ENCODE measurements around the gene DMRT2. TPM values are rescaled to one million over a fixed set of nuclear protein-coding genes. Genes with fewer than 3 reads are reported as not detected.

The DMRT2 gene
- total and polyA plus RNA-seq, 12 donors, result 0.03 to 0.30 (median 0.23) TPM; not detected in 5

DNA sequence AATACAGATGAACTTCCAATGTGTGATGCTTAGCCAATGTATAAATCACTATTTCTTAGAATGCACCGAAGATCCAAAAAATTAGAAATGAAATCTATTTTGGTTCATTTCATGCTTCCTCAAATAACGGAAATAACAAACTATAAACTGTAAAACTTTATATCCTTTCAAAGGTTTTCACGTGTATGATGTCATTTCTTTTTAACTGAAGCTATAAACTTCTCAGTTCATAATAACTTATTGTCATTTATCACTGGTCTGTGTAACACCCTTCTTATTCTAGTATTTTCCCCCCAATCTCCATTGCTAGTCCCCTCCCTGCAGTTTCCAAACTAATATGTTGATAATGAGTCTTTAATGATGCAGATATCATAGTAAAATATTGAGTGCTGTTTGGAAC is 36.4 kb downstream of the DMRT2 start:
- TF ChIP-seq, protein P1, sequence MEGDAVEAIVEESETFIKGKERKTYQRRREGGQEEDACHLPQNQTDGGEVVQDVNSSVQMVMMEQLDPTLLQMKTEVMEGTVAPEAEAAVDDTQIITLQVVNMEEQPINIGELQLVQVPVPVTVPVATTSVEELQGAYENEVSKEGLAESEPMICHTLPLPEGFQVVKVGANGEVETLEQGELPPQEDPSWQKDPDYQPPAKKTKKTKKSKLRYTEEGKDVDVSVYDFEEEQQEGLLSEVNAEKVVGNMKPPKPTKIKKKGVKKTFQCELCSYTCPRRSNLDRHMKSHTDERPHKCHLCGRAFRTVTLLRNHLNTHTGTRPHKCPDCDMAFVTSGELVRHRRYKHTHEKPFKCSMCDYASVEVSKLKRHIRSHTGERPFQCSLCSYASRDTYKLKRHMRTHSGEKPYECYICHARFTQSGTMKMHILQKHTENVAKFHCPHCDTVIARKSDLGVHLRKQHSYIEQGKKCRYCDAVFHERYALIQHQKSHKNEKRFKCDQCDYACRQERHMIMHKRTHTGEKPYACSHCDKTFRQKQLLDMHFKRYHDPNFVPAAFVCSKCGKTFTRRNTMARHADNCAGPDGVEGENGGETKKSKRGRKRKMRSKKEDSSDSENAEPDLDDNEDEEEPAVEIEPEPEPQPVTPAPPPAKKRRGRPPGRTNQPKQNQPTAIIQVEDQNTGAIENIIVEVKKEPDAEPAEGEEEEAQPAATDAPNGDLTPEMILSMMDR (IDR thresholded peaks at IDR 0.05), result no peak
- WGBS, 2 donors, result 72 to 77% methylated on average over 3 of the region's 3 CpGs

DNA sequence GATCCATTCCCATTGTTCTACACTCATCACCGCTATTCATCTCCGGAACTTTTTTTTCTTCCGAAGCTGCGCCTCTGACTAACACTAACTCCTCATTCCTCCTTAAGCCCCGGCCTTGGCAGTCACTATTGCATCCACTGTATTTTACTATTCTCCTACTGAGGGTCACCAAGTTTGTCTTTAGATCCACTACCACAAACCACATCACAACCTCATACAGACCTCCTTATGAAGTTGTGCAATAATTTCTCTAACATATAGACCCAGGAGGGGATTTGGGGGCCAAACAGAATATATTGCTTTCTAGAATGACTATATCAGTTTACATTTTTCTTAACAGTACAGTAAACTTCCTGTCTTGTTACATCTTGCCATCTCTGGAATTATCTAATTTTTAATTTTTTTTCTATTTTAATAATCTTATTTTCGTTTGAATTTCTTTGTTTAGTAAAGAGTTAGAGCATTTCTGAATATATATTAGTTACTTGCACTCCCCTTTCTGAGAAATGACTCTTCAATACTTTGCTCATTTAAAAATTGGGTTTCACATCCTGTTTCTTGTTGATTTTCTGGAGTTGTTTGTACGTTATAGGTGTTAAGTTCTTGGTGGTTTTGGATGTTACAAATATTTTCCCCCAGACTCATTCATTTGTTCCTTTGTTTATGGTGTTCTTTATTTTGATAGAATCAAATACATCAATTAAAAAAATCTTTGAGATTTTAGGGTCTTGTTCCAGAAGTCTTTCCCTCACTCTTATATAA is 37.1 kb downstream of the DMRT2 start:
- intact Hi-C loops (cut with DNase I), result no loop called here
- Histone ChIP-seq H3K4me1 (peaks cover 0 to 3% (median 0%) of the 10 kb centered on the region in 9 donors), H3K27me3 (peaks cover 0 to 6% (median 4%) of the 10 kb centered on the region in 7 donors), H3K4me3 (no peak overlapping the region), H3K36me3 (no peaks in the 10 kb centered on the region), H3K27ac (no peak overlapping the region), H3K9me3 (no peaks in the 10 kb centered on the region)
- no peak for ATAC-seq
- 80 to 83% methylated on average over 7 of the region's 7 CpGs for WGBS, 2 donors
- DNase-seq, result no peak
- TF ChIP-seq, protein P1 (IDR thresholded peaks at IDR 0.05), result no peak

More for the DNA sequence above, 36.4 kb downstream of the DMRT2 start:
- no peaks in the 10 kb centered on the region for H3K36me3 ChIP-seq
- peaks cover 0 to 3% (median 0%) of the 10 kb centered on the region in 9 donors for H3K4me1 ChIP-seq
- H3K4me3 ChIP-seq, result no peak overlapping the region
- intact Hi-C loops (cut with DNase I), result no loop called here
- H3K27ac ChIP-seq, result no peak overlapping the region
- no peak for ATAC-seq
- DNase-seq, result no peak
- peaks cover 0 to 14% (median 5%) of the 10 kb centered on the region in 7 donors for H3K27me3 ChIP-seq
- H3K9me3 ChIP-seq, result no peaks in the 10 kb centered on the region

DNA sequence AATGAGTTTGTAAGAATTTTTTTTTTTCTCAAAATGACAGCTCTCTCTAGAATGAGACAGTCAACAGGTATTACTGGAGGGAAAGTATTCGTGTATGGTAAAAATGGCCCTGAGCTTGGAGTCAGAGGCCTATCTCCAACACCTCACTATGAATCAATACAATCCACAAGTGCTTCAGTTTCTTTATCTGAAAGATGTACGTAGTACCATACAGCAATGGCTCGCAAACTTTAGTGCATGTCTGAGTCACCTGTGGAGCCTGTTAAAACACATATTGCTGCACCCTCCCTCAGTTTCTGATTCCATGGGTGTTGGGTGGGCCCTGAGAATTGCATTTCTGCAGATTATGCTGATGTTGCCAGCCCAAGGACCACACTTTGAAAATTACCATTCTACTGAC is 44.6 kb downstream of the DMRT2 start:
- Histone ChIP-seq H3K4me1 (no peaks in the 10 kb centered on the region), H3K36me3 (no peaks in the 10 kb centered on the region), H3K9me3 (no peaks in the 10 kb centered on the region), H3K27ac (no peak overlapping the region), H3K4me3 (no peak overlapping the region), H3K27me3 (peaks cover 0 to 5% (median 0%) of the 10 kb centered on the region in 7 donors)
- ATAC-seq (no peak), DNase-seq (no peak)
- WGBS, 2 donors, result 65 to 81% methylated on average over 3 of the region's 3 CpGs
- intact Hi-C loops (cut with DNase I), result loop anchor here in 2 of 10 donors (10.0 kb wide), 2 partner anchors 240 to 340 kb away; no protein-coding TSS in a partner anchor
- TF ChIP-seq, protein P1 (IDR thresholded peaks at IDR 0.05), result no peak

DNA sequence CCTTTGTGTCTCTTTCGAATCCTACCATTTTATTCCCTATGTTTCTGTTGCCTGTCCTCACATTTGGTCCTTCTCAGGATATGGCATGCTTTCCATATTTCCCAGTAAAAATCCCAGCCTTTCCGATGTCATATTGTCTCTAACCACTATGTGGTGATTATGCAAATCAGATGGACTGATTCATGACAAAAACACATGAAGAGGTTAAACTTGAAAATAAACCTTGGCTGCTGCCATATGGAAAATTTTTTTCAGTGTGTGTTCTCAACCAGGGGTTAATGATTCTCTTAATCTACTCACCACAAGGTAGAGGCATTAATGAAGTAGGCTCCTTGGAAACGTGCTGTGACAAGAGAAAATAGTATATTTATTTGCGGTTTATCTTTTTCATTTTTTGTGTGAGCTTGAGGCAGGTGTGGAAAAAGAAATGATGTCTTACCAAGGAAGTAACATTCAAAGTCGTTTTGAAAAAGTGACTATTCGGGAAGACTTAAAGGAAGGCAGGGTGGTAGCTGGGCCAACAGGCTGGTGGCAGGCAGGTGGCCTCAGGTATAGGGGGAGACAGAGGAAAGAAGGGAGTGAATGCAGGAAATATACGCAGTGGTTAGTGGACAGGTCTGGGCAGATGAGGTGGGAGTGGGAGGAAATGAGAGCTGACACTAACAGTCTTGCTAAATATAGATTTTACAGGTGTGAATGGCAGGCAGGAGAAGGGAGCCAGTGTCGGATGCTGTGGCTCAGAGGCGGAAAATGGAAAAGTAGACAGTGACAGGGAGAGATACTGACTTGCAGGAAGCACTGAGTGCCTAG is 46.2 kb downstream of the DMRT2 start:
- Histone ChIP-seq H3K27ac (no peak overlapping the region), H3K4me3 (no peak overlapping the region), H3K4me1 (no peaks in the 10 kb centered on the region), H3K9me3 (no peaks in the 10 kb centered on the region), H3K36me3 (no peaks in the 10 kb centered on the region), H3K27me3 (peaks cover 0 to 8% (median 0%) of the 10 kb centered on the region in 7 donors)
- WGBS, 2 donors, result 77 to 80% methylated on average over 9 of the region's 9 CpGs
- intact Hi-C loops (cut with DNase I), result loop anchor here in 2 of 10 donors (10.0 kb wide), 2 partner anchors 238 to 338 kb away; no protein-coding TSS in a partner anchor
- ATAC-seq (no peak), DNase-seq (no peak)
- TF ChIP-seq, protein P1 (IDR thresholded peaks at IDR 0.05), result no peak
